ENCODE results near the gene PHF1.
A peak's percentile ranks its signal among the peaks of the same experiment; 100 is the strongest.

Gene PHF1

GRCh38 chr6:33430991-33431879 lies 20.4 kb downstream of the PHF1 start:
- FAIRE-seq, result peak; percentile 88
- peak; percentile 99 for DNase-seq (ENCODE audit: insufficient read length, low spot score)

GRCh38 chr6:33431880-33432541 lies 21.2 kb downstream of the PHF1 start:
- no peak for FAIRE-seq

GRCh38 chr6:33432546-33432945 lies 21.7 kb downstream of the PHF1 start:
- FAIRE-seq, result no peak
- DNase-seq (ENCODE audit: insufficient read length, low spot score), result no peak

More at GRCh38 chr6:33431880-33432541, 21.2 kb downstream of the PHF1 start:
- no peak for DNase-seq (ENCODE audit: insufficient read length, low spot score)

- FAIRE-seq, result no peak
These were observed 22.3 kb downstream of the PHF1 start for GRCh38 chr6:33433001-33433543.

GRCh38 chr6:33433544-33434191 lies 22.9 kb downstream of the PHF1 start:
- FAIRE-seq (no peak), DNase-seq (ENCODE audit: insufficient read length, low spot score) (no peak)

More at GRCh38 chr6:33433001-33433543, 22.3 kb downstream of the PHF1 start:
- no peak for DNase-seq (ENCODE audit: insufficient read length, low spot score)

GRCh38 chr6:33434961-33435360 lies 24.1 kb downstream of the PHF1 start:
- FAIRE-seq (no peak), DNase-seq (ENCODE audit: insufficient read length, low spot score) (no peak)

- DNase-seq (ENCODE audit: insufficient read length, low spot score) (no peak), FAIRE-seq (no peak)
These were observed 26.9 kb downstream of the PHF1 start for GRCh38 chr6:33437666-33438065.

GRCh38 chr6:33438978-33439594 lies 28.3 kb downstream of the PHF1 start:
- DNase-seq (ENCODE audit: insufficient read length, low spot score) (no peak), FAIRE-seq (no peak)

GRCh38 chr6:33439956-33440648 lies 29.3 kb downstream of the PHF1 start:
- DNase-seq (ENCODE audit: insufficient read length, low spot score) (no peak), FAIRE-seq (no peak)

- DNase-seq (ENCODE audit: insufficient read length, low spot score) (no peak), FAIRE-seq (no peak)
These were observed 30.0 kb downstream of the PHF1 start for GRCh38 chr6:33440649-33441309.

GRCh38 chr6:33441457-33441856 lies 30.6 kb downstream of the PHF1 start:
- FAIRE-seq (no peak), DNase-seq (ENCODE audit: insufficient read length, low spot score) (no peak)

GRCh38 chr6:33442283-33442682 lies 31.5 kb downstream of the PHF1 start:
- no peak for DNase-seq (ENCODE audit: insufficient read length, low spot score)
- no peak for FAIRE-seq

GRCh38 chr6:33443025-33443424 lies 32.2 kb downstream of the PHF1 start:
- no peak for DNase-seq (ENCODE audit: insufficient read length, low spot score)
- no peak for FAIRE-seq

GRCh38 chr6:33443619-33444504 lies 33.0 kb downstream of the PHF1 start:
- DNase-seq (ENCODE audit: insufficient read length, low spot score) (no peak), FAIRE-seq (no peak)

- DNase-seq (ENCODE audit: insufficient read length, low spot score) (no peak), FAIRE-seq (no peak)
These were observed 34.3 kb downstream of the PHF1 start for GRCh38 chr6:33445119-33445603.

- FAIRE-seq, result no peak
- DNase-seq (ENCODE audit: insufficient read length, low spot score), result no peak
These were observed 35.5 kb downstream of the PHF1 start for GRCh38 chr6:33446356-33446755.

GRCh38 chr6:33450434-33450833 lies 39.6 kb downstream of the PHF1 start:
- DNase-seq (ENCODE audit: insufficient read length, low spot score) (no peak), FAIRE-seq (no peak)

GRCh38 chr6:33451606-33452005 lies 40.8 kb downstream of the PHF1 start:
- DNase-seq (ENCODE audit: insufficient read length, low spot score) (no peak), FAIRE-seq (no peak)
